ENCODE data around the gene SIK2. TPM values are rescaled to one million over a fixed set of nuclear protein-coding genes. Genes with fewer than 3 reads are reported as not detected.

Gene SIK2
- total and polyA plus RNA-seq, 2 donors (not counting 3 experiments of a cell fraction or from before 2014, with no cell fraction given) = 14.6 to 17.1 TPM

GRCh38 chr11:111604392-111605009, 2.3 kb downstream of the SIK2 start:
- peak overlapping the region in 1 of 3 experiments; percentile 2 for H3K4me3 ChIP-seq (replicated peaks in 1 of 3; ENCODE audit: insufficient read depth in 1 of 3, low read depth in 1 of 3, low read length in 3 of 3)
- peak overlapping the region; percentile 82 for H3K4me2 ChIP-seq (ENCODE audit: insufficient read depth, low read length)
- no peaks in the 10 kb centered on the region for H3K9me3 ChIP-seq (replicated peaks; ENCODE audit: control insufficient read depth, insufficient read depth, low read length)
- intact Hi-C loops (cut with micrococcal nuclease) (loop anchor here (5.0 to 10.0 kb wide), 2 partner anchors 373 to 480 kb away; partner anchors contain the start of genes SDHD and TIMM8B), dilution Hi-C loops (cut with MboI; ENCODE audit: extremely low pct_ligation_motif_present, low sequenced_read_pairs) (no loop called here)
- TF ChIP-seq CTCF (IDR thresholded peaks at IDR 0.05; ENCODE audit: extremely low read depth in 1 of 2, insufficient read depth in 1 of 2, low read depth in 1 of 2, low read length in 2 of 2) (peak; percentile 30 to 40), POLR2A (IDR thresholded peaks at IDR 0.05; ENCODE audit: low read depth, low read length) (no peak)
- no peak overlapping the region for H3K9ac ChIP-seq (replicated peaks; ENCODE audit: extremely low read depth, insufficient read depth, low read length)
- FAIRE-seq (peak; percentile 35), DNase-seq (ENCODE audit: low read depth, low spot score) (peak; percentile 79)
- no peaks in the 10 kb centered on the region for H3K9me1 ChIP-seq (replicated peaks; ENCODE audit: control insufficient read depth, extremely low read depth, insufficient read depth, low read length)
- no peaks in the 10 kb centered on the region for H3K27me3 ChIP-seq (ENCODE audit: control insufficient read depth in 2 of 2, insufficient read depth in 2 of 2, low read length in 2 of 2)
- ChIA-PET POLR2A (interaction anchor here (0.7 kb wide), 1 partner anchor 134 kb away, joined by 4 read pairs; no protein-coding TSS in a partner anchor), CTCF (interaction anchor here (0.7 to 2.5 kb wide), 54 partner anchors 12 to 266 kb away, joined by 3 to 63 read pairs (median 5); partner anchors contain the start of gene PPP2R1B)
- H2AFZ ChIP-seq (ENCODE audit: low read depth, low read length) = no peak overlapping the region
- no peaks in the 10 kb centered on the region for H4K20me1 ChIP-seq (replicated peaks; ENCODE audit: control insufficient read depth, extremely low read depth, insufficient read depth, low read length)
- BruUV-seq (replicated peaks) = no TSS peak
- no peak overlapping the region for H3K27ac ChIP-seq (ENCODE audit: insufficient read depth, low read depth, low read length)
- H3K79me2 ChIP-seq (ENCODE audit: control insufficient read depth, insufficient read depth, low read length) = peaks cover 4% of the 10 kb centered on the region
- H3K36me3 ChIP-seq (ENCODE audit: control insufficient read depth in 2 of 2, extremely low read depth in 1 of 2, insufficient read depth in 2 of 2, low read length in 2 of 2) = no peaks in the 10 kb centered on the region
- H3K4me1 ChIP-seq (ENCODE audit: control insufficient read depth, extremely low read depth, insufficient read depth, low read length) = peaks cover 17% of the 10 kb centered on the region

GRCh38 chr11:111605681-111606080, 3.4 kb downstream of the SIK2 start:
- H4K20me1 ChIP-seq (replicated peaks; ENCODE audit: control insufficient read depth, extremely low read depth, insufficient read depth, low read length) = no peaks in the 10 kb centered on the region
- no peak overlapping the region for H3K9ac ChIP-seq (replicated peaks; ENCODE audit: extremely low read depth, insufficient read depth, low read length)
- H3K4me1 ChIP-seq (ENCODE audit: control insufficient read depth, extremely low read depth, insufficient read depth, low read length) = peaks cover 17% of the 10 kb centered on the region
- FAIRE-seq = no peak
- no peak for DNase-seq (ENCODE audit: low read depth, low spot score)
- H3K27ac ChIP-seq (ENCODE audit: insufficient read depth, low read depth, low read length) = no peak overlapping the region
- intact Hi-C loops (cut with micrococcal nuclease) = loop anchor here (10.0 kb wide), 1 partner anchor 479 kb away; the partner anchor contains the start of genes SDHD and TIMM8B
- TF ChIP-seq POLR2A (IDR thresholded peaks at IDR 0.05; ENCODE audit: low read depth, low read length) (no peak), CTCF (IDR thresholded peaks at IDR 0.05; ENCODE audit: extremely low read depth in 1 of 2, insufficient read depth in 1 of 2, low read depth in 1 of 2, low read length in 2 of 2) (no peak), POLR2AphosphoS5 (IDR thresholded peaks at IDR 0.05; ENCODE audit: insufficient read depth, low read depth, low read length) (no peak), EZH2 (IDR thresholded peaks at IDR 0.05; ENCODE audit: borderline replicate concordance, low read depth, low read length, severe bottlenecking) (no peak), GATA2 (IDR thresholded peaks at IDR 0.05; ENCODE audit: insufficient read depth, insufficient read length, low read depth, low read length) (no peak), FOS (IDR thresholded peaks at IDR 0.05; ENCODE audit: borderline replicate concordance, insufficient read depth, low read length) (no peak), MYC (IDR thresholded peaks at IDR 0.05; ENCODE audit: low read depth, low read length) (no peak), JUN (IDR thresholded peaks at IDR 0.05; ENCODE audit: borderline replicate concordance, insufficient read depth, insufficient read length, low read depth) (no peak)
- TF ChIP-seq, protein P1, sequence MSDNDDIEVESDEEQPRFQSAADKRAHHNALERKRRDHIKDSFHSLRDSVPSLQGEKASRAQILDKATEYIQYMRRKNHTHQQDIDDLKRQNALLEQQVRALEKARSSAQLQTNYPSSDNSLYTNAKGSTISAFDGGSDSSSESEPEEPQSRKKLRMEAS (IDR thresholded peaks at IDR 0.05; ENCODE audit: insufficient read depth, insufficient read length) = no peak
- peaks cover 4% of the 10 kb centered on the region for H3K79me2 ChIP-seq (ENCODE audit: control insufficient read depth, insufficient read depth, low read length)
- CTCF ChIA-PET = interaction anchor here (0.9 to 2.5 kb wide), 3 partner anchors 14 to 172 kb away, joined by 3 to 42 read pairs (median 13); partner anchors contain the start of gene PPP2R1B
- POLR2A ChIA-PET = no interaction called here
- dilution Hi-C loops (cut with MboI; ENCODE audit: extremely low pct_ligation_motif_present, low sequenced_read_pairs) = no loop called here
- H3K36me3 ChIP-seq (ENCODE audit: control insufficient read depth in 2 of 2, extremely low read depth in 1 of 2, insufficient read depth in 2 of 2, low read length in 2 of 2) = no peaks in the 10 kb centered on the region
- no peaks in the 10 kb centered on the region for H3K27me3 ChIP-seq (ENCODE audit: control insufficient read depth in 2 of 2, insufficient read depth in 2 of 2, low read length in 2 of 2)
- no TSS peak for BruUV-seq (replicated peaks)
- H2AFZ ChIP-seq (ENCODE audit: low read depth, low read length) = no peak overlapping the region
- H3K9me1 ChIP-seq (replicated peaks; ENCODE audit: control insufficient read depth, extremely low read depth, insufficient read depth, low read length) = no peaks in the 10 kb centered on the region
- no peak overlapping the region for H3K4me2 ChIP-seq (ENCODE audit: insufficient read depth, low read length)
- no peaks in the 10 kb centered on the region for H3K9me3 ChIP-seq (replicated peaks; ENCODE audit: control insufficient read depth, insufficient read depth, low read length)
- H3K4me3 ChIP-seq (replicated peaks in 1 of 3; ENCODE audit: insufficient read depth in 1 of 3, low read depth in 1 of 3, low read length in 3 of 3) = no peak overlapping the region
